T follicular helper cell (primary cell): ENCODE results near the gene SARDH.

Source experiments
- DNase-seq: peaks from one replicate; pipeline ENCODE4 v3.0.0-alpha.2; 2020; ENCODE audit warnings: low read depth

Gene SARDH

GRCh38 chr9:133715866-133716563, 22.1 kb downstream of the SARDH start:
- DNase-seq: no peak

GRCh38 chr9:133715295-133715865, 22.8 kb downstream of the SARDH start:
- DNase-seq: no peak

GRCh38 chr9:133714606-133715294, 23.4 kb downstream of the SARDH start:
- no peak for DNase-seq

- no peak for DNase-seq
Observed at GRCh38 chr9:133713960-133714495, 24.1 kb downstream of the SARDH start.

GRCh38 chr9:133713150-133713959, 24.8 kb downstream of the SARDH start:
- no peak for DNase-seq

- no peak for DNase-seq
Observed at GRCh38 chr9:133712221-133713100, 25.7 kb downstream of the SARDH start.

- no peak for DNase-seq
Observed at GRCh38 chr9:133711428-133712220, 26.5 kb downstream of the SARDH start.

GRCh38 chr9:133710661-133711427, 27.3 kb downstream of the SARDH start:
- no peak for DNase-seq

GRCh38 chr9:133709691-133710571, 28.2 kb downstream of the SARDH start:
- DNase-seq: no peak

GRCh38 chr9:133709015-133709611, 29.0 kb downstream of the SARDH start:
- peak; percentile 82 for DNase-seq

- DNase-seq: no peak
Observed at GRCh38 chr9:133708246-133709014, 29.7 kb downstream of the SARDH start.

GRCh38 chr9:133707763-133708245, 30.3 kb downstream of the SARDH start:
- DNase-seq: no peak

GRCh38 chr9:133707065-133707762, 30.9 kb downstream of the SARDH start:
- no peak for DNase-seq

GRCh38 chr9:133706307-133707050, 31.7 kb downstream of the SARDH start:
- DNase-seq: no peak

GRCh38 chr9:133705576-133705975, 32.6 kb downstream of the SARDH start:
- DNase-seq: no peak

GRCh38 chr9:133704711-133705181, 33.4 kb downstream of the SARDH start:
- no peak for DNase-seq
